ENCODE data around the gene USP43.

GRCh38 chr17:9643611-9644010 is 1.7 kb upstream of the USP43 start:
- no peak for TF ChIP-seq CTCF (IDR thresholded peaks at IDR 0.05)
- TF ChIP-seq POLR2A (IDR thresholded peaks at IDR 0.05), result no peak
